22Rv1 (cell line): ENCODE data around the gene UNC119B.

Experiments used
- CTCF ChIP-seq: fragments of 450-650 bp; IDR thresholded peaks from 2 replicates; pipeline ENCODE4 v1.5.1; 2017; ENCODE audit warnings: mild to moderate bottlenecking
- ZFX ChIP-seq: fragments of 450-650 bp; IDR thresholded peaks from 2 replicates; pipeline ENCODE4 v1.6.1; 2017; ENCODE audit warnings: antibody characterized with exemption, borderline replicate concordance

GRCh38 chr12:120740871-120741270, 30.6 kb downstream of the UNC119B start:
- no peak for TF ChIP-seq ZFX
- TF ChIP-seq CTCF: no peak
